B cell (primary cell): Measurements from ENCODE around the gene PTH1R.

Experiments
- CTCF ChIP-seq: fragments of 200-600 bp; IDR thresholded peaks from one replicate; pipeline ENCODE4 v1.8.0; 2022; ENCODE audit warnings: antibody characterized with exemption, mild to moderate bottlenecking
- EZH2 ChIP-seq: IDR thresholded peaks from 2 replicates; pipeline ENCODE4 v1.6.1; 2012; ENCODE audit warnings: borderline replicate concordance, low read depth, mild to moderate bottlenecking, moderate library complexity, low read length; ENCODE audit not compliant: insufficient read depth, poor library complexity, severe bottlenecking

GRCh38 chr3:46931631-46932331 lies 54.3 kb downstream of the PTH1R start:
- TF ChIP-seq CTCF: no peak
- no peak for TF ChIP-seq EZH2
